Measurements from ENCODE around the gene CKS1B. TPM values are rescaled to one million over a fixed set of nuclear protein-coding genes. Genes with fewer than 3 reads are reported as not detected.
A peak's percentile ranks its signal among the peaks of the same experiment; 100 is the strongest.

CKS1B gene
- total and polyA plus RNA-seq, 9 of the 15 experiments (the other 6 are each of a cell fraction or from before 2014, with no cell fraction given), result 215 to 1,103 (median 460) TPM

DNA sequence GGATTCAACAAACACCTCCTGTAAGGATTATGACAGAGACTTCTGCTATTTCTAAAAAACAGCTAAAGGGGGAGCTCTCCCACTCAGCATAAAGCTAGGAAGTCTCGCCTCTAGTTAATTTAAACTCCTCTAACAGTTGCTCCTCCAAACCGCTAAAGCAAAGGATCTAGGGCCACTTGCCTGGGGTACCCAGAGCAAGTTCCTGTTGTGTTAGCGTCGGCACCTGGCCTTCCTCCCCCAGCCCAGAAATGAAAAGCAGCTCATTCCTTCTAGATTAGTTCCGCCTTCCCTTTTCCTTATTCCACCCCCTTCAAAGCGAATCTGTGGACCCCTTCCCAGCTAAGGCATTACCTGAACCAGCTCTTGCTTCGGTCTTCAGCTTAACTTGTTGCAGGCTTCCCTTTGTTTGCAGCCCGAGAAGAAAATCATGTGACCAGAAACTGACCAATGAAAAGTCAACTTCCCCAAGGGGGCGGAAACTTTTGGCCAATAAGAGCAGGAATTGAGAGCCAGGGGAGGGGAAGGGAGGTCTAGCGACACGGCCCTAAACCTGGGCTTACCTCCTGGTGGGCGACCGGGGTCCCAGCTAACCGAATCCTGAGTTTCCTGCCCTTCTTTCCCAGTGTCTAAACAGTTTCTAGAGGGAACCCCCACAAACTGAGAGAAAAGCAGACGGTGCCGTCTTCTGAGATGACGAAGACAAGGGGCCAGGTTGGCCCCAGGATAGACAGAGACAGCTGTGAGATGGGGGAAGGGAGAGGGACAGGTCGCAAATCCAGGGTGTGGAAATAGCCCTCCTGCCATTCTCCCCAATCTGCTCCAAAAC lies 18.6 kb upstream of the CKS1B start, which contains the start of gene PBXIP1 (continued):
- TF ChIP-seq CCAR2 (IDR thresholded peaks at IDR 0.05; ENCODE audit: low read depth, low read length) (no peak), ZNF583 (CRISPR knock-in tag; IDR thresholded peaks at IDR 0.05) (no peak), FOS (IDR thresholded peaks at IDR 0.05; ENCODE audit: extremely low read depth, insufficient read length) (peak; percentile 80), HIVEP1 (CRISPR knock-in tag; IDR thresholded peaks at IDR 0.05) (no peak), ZNF282 (CRISPR knock-in tag; IDR thresholded peaks at IDR 0.05) (no peak)
- TF ChIP-seq, protein P1, sequence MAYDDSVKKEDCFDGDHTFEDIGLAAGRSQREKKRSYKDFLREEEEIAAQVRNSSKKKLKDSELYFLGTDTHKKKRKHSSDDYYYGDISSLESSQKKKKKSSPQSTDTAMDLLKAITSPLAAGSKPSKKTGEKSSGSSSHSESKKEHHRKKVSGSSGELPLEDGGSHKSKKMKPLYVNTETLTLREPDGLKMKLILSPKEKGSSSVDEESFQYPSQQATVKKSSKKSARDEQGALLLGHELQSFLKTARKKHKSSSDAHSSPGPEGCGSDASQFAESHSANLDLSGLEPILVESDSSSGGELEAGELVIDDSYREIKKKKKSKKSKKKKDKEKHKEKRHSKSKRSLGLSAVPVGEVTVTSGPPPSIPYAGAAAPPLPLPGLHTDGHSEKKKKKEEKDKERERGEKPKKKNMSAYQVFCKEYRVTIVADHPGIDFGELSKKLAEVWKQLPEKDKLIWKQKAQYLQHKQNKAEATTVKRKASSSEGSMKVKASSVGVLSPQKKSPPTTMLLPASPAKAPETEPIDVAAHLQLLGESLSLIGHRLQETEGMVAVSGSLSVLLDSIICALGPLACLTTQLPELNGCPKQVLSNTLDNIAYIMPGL (CRISPR knock-in tag; IDR thresholded peaks at IDR 0.05), result 0 out of 2 replicates have a peak, but pooled peaks have one; percentile 44
- TF ChIP-seq, protein P2, sequence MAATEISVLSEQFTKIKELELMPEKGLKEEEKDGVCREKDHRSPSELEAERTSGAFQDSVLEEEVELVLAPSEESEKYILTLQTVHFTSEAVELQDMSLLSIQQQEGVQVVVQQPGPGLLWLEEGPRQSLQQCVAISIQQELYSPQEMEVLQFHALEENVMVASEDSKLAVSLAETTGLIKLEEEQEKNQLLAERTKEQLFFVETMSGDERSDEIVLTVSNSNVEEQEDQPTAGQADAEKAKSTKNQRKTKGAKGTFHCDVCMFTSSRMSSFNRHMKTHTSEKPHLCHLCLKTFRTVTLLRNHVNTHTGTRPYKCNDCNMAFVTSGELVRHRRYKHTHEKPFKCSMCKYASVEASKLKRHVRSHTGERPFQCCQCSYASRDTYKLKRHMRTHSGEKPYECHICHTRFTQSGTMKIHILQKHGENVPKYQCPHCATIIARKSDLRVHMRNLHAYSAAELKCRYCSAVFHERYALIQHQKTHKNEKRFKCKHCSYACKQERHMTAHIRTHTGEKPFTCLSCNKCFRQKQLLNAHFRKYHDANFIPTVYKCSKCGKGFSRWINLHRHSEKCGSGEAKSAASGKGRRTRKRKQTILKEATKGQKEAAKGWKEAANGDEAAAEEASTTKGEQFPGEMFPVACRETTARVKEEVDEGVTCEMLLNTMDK (IDR thresholded peaks at IDR 0.05; ENCODE audit: borderline replicate concordance, insufficient read depth, low read depth, low read length, poor library complexity, severe bottlenecking), result no peak
- TF ChIP-seq, protein P3, sequence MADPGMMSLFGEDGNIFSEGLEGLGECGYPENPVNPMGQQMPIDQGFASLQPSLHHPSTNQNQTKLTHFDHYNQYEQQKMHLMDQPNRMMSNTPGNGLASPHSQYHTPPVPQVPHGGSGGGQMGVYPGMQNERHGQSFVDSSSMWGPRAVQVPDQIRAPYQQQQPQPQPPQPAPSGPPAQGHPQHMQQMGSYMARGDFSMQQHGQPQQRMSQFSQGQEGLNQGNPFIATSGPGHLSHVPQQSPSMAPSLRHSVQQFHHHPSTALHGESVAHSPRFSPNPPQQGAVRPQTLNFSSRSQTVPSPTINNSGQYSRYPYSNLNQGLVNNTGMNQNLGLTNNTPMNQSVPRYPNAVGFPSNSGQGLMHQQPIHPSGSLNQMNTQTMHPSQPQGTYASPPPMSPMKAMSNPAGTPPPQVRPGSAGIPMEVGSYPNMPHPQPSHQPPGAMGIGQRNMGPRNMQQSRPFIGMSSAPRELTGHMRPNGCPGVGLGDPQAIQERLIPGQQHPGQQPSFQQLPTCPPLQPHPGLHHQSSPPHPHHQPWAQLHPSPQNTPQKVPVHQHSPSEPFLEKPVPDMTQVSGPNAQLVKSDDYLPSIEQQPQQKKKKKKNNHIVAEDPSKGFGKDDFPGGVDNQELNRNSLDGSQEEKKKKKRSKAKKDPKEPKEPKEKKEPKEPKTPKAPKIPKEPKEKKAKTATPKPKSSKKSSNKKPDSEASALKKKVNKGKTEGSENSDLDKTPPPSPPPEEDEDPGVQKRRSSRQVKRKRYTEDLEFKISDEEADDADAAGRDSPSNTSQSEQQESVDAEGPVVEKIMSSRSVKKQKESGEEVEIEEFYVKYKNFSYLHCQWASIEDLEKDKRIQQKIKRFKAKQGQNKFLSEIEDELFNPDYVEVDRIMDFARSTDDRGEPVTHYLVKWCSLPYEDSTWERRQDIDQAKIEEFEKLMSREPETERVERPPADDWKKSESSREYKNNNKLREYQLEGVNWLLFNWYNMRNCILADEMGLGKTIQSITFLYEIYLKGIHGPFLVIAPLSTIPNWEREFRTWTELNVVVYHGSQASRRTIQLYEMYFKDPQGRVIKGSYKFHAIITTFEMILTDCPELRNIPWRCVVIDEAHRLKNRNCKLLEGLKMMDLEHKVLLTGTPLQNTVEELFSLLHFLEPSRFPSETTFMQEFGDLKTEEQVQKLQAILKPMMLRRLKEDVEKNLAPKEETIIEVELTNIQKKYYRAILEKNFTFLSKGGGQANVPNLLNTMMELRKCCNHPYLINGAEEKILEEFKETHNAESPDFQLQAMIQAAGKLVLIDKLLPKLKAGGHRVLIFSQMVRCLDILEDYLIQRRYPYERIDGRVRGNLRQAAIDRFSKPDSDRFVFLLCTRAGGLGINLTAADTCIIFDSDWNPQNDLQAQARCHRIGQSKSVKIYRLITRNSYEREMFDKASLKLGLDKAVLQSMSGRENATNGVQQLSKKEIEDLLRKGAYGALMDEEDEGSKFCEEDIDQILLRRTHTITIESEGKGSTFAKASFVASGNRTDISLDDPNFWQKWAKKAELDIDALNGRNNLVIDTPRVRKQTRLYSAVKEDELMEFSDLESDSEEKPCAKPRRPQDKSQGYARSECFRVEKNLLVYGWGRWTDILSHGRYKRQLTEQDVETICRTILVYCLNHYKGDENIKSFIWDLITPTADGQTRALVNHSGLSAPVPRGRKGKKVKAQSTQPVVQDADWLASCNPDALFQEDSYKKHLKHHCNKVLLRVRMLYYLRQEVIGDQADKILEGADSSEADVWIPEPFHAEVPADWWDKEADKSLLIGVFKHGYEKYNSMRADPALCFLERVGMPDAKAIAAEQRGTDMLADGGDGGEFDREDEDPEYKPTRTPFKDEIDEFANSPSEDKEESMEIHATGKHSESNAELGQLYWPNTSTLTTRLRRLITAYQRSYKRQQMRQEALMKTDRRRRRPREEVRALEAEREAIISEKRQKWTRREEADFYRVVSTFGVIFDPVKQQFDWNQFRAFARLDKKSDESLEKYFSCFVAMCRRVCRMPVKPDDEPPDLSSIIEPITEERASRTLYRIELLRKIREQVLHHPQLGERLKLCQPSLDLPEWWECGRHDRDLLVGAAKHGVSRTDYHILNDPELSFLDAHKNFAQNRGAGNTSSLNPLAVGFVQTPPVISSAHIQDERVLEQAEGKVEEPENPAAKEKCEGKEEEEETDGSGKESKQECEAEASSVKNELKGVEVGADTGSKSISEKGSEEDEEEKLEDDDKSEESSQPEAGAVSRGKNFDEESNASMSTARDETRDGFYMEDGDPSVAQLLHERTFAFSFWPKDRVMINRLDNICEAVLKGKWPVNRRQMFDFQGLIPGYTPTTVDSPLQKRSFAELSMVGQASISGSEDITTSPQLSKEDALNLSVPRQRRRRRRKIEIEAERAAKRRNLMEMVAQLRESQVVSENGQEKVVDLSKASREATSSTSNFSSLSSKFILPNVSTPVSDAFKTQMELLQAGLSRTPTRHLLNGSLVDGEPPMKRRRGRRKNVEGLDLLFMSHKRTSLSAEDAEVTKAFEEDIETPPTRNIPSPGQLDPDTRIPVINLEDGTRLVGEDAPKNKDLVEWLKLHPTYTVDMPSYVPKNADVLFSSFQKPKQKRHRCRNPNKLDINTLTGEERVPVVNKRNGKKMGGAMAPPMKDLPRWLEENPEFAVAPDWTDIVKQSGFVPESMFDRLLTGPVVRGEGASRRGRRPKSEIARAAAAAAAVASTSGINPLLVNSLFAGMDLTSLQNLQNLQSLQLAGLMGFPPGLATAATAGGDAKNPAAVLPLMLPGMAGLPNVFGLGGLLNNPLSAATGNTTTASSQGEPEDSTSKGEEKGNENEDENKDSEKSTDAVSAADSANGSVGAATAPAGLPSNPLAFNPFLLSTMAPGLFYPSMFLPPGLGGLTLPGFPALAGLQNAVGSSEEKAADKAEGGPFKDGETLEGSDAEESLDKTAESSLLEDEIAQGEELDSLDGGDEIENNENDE (IDR thresholded peaks at IDR 0.05; ENCODE audit: low read depth, low read length), result no peak
- TF ChIP-seq, protein P4, sequence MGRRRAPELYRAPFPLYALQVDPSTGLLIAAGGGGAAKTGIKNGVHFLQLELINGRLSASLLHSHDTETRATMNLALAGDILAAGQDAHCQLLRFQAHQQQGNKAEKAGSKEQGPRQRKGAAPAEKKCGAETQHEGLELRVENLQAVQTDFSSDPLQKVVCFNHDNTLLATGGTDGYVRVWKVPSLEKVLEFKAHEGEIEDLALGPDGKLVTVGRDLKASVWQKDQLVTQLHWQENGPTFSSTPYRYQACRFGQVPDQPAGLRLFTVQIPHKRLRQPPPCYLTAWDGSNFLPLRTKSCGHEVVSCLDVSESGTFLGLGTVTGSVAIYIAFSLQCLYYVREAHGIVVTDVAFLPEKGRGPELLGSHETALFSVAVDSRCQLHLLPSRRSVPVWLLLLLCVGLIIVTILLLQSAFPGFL (CRISPR knock-in tag; IDR thresholded peaks at IDR 0.05), result no peak
